ENCODE data around the gene EDRF1.

Gene EDRF1

DNA sequence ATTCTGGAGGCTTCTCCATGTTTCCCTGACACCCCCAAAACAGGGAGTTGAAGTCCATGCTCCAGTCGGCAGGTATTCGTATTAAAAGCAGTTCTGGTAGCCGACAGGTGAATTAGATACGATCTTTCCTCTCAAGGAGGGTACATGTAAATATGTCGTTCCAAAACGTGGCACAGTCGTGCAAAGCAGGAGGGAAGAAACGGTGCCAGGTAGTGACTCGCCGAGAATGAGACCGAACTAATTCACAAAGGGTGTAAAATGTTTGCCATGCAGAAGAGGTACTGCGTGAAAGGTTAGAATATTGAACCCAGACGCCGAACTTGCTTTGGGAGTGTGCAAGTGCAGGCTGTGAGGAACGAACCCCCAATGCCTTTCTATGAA is 483 bp downstream of the EDRF1 start:
- TF ChIP-seq, protein P1, sequence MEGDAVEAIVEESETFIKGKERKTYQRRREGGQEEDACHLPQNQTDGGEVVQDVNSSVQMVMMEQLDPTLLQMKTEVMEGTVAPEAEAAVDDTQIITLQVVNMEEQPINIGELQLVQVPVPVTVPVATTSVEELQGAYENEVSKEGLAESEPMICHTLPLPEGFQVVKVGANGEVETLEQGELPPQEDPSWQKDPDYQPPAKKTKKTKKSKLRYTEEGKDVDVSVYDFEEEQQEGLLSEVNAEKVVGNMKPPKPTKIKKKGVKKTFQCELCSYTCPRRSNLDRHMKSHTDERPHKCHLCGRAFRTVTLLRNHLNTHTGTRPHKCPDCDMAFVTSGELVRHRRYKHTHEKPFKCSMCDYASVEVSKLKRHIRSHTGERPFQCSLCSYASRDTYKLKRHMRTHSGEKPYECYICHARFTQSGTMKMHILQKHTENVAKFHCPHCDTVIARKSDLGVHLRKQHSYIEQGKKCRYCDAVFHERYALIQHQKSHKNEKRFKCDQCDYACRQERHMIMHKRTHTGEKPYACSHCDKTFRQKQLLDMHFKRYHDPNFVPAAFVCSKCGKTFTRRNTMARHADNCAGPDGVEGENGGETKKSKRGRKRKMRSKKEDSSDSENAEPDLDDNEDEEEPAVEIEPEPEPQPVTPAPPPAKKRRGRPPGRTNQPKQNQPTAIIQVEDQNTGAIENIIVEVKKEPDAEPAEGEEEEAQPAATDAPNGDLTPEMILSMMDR (IDR thresholded peaks at IDR 0.05) = no peak
- H3K9me3 Mint-ChIP-seq = peaks cover 30% of the 10 kb centered on the region
- H3K4me1 Mint-ChIP-seq = peaks cover 20% of the 10 kb centered on the region
- H3K36me3 Mint-ChIP-seq (ENCODE audit: low read depth) = peaks cover 46% of the 10 kb centered on the region
- peak overlapping the region; percentile 84 for H3K27ac Mint-ChIP-seq
- DNase-seq = no peak
- H3K27me3 Mint-ChIP-seq (ENCODE audit: low read depth, poor library complexity) = no peaks in the 10 kb centered on the region
- H3K4me3 Mint-ChIP-seq = peak overlapping the region; percentile 97

DNA sequence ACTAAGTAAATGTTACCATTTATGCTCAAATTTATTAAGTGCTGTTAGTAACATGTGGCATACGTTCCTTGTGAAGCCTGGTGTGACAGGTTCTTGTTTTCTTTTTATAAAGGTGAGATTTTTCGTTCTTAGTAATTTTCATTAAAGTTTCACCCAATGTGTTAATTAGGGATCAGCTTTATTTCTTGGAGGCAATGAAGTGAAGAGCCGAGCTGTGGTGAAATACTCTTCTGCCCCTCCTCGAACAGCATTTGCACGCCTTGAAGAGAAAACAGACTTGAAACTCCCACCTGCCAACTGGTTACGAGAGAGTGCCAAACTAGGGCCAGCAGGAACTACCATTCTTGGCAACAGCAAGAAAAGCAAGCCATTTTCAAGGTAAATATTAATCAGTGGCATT is 1.5 kb downstream of the EDRF1 start:
- Mint-ChIP-seq H3K27ac (no peak overlapping the region), H3K4me1 (peaks cover 20% of the 10 kb centered on the region), H3K27me3 (ENCODE audit: low read depth, poor library complexity) (no peaks in the 10 kb centered on the region), H3K9me3 (peaks cover 25% of the 10 kb centered on the region), H3K4me3 (peak overlapping the region; percentile 97), H3K36me3 (ENCODE audit: low read depth) (peaks cover 56% of the 10 kb centered on the region)
- no peak for DNase-seq
- TF ChIP-seq, protein P1 (IDR thresholded peaks at IDR 0.05) = no peak

DNA sequence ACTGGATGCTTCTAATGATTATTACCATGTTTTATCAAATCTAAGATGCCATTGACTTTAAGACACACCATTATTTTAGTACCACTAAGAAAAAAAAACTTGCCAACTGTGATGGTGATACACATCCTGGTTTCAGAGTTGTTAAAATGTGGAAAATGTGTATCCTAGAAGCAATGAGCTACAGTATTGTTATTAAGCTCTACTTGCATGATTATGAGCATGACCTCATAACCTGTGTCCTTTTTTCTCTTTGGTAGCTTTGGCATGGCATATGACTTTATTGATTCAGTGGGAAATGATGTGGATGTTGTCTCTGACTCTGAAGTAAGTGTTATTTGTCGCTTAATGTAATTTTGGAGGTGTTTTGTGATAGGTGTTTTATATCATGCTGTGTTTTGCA is 3.3 kb downstream of the EDRF1 start:
- Mint-ChIP-seq H3K4me1 (peaks cover 20% of the 10 kb centered on the region), H3K27me3 (ENCODE audit: low read depth, poor library complexity) (no peaks in the 10 kb centered on the region), H3K9me3 (peaks cover 10% of the 10 kb centered on the region), H3K36me3 (ENCODE audit: low read depth) (peaks cover 55% of the 10 kb centered on the region), H3K27ac (no peak overlapping the region), H3K4me3 (no peak overlapping the region)
- TF ChIP-seq, protein P1 (IDR thresholded peaks at IDR 0.05) = no peak
- no peak for DNase-seq

DNA sequence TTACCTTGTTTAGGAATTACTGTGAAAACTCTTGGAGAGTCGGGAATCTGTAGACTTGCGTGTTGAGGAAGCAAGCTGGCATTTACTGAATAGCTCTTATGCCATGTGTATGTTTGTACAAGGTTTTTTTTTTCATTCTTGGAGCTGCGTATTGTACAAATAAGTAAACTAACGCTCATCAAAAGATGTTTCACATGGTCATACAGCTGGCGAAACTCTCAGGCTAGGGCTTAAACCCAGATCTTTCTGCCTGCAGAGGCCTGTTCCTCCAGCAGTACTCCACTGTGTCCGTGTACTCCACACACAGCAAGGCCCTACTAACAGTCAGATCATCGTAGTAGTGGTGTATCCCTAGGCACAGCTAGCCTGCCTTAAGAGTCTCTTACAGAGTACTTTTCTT is 7.4 kb downstream of the EDRF1 start:
- H3K36me3 Mint-ChIP-seq (ENCODE audit: low read depth) = peaks cover 65% of the 10 kb centered on the region
- no peak overlapping the region for H3K27ac Mint-ChIP-seq
- DNase-seq = no peak
- TF ChIP-seq, protein P1 (IDR thresholded peaks at IDR 0.05) = no peak
- H3K4me1 Mint-ChIP-seq = peaks cover 2% of the 10 kb centered on the region
- H3K9me3 Mint-ChIP-seq = no peaks in the 10 kb centered on the region
- H3K27me3 Mint-ChIP-seq (ENCODE audit: low read depth, poor library complexity) = no peaks in the 10 kb centered on the region
- no peak overlapping the region for H3K4me3 Mint-ChIP-seq

DNA sequence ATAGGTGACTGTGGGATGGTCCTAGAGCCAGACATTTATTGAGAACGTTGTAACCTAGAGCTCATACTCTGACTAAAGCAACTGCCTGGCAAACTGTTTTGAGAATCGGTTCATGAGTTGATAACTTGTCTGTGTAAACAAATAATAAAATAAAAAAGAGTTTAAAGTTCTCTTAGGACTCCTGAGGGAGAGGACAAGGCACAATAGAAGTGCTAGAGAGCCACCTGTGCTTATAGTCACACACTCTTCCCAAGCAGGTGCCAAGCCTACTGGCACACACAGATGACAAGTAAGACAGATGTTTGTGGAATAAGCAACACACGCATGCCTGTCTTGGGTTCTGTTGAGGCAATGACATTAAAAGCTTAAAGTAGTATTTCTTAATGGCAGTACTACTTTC is 7.9 kb downstream of the EDRF1 start:
- Mint-ChIP-seq H3K4me1 (no peaks in the 10 kb centered on the region), H3K27ac (no peak overlapping the region), H3K9me3 (no peaks in the 10 kb centered on the region), H3K36me3 (ENCODE audit: low read depth) (peaks cover 65% of the 10 kb centered on the region), H3K27me3 (ENCODE audit: low read depth, poor library complexity) (no peaks in the 10 kb centered on the region), H3K4me3 (no peak overlapping the region)
- TF ChIP-seq, protein P1 (IDR thresholded peaks at IDR 0.05) = no peak
- no peak for DNase-seq

DNA sequence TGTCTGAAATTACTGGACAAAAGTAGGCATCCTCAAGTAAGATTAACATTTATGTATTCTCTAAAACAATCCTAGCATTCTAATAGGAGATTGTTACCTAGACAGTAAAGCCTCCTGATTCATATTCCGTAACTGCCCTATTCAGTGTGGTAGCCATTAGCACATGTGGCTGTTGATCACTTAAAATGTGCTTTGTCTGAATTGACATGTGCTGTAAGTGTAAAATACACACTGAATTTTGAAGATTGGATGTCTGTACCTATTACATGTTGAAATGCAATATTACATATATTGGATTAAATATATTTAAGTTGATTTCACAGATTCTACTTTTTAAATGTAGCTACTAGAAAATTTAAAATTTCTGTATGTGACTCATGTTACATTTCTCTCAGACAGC is 14.6 kb downstream of the EDRF1 start:
- Mint-ChIP-seq H3K9me3 (no peaks in the 10 kb centered on the region), H3K4me1 (no peaks in the 10 kb centered on the region), H3K27ac (no peak overlapping the region), H3K4me3 (no peak overlapping the region), H3K36me3 (ENCODE audit: low read depth) (peaks cover 65% of the 10 kb centered on the region), H3K27me3 (ENCODE audit: low read depth, poor library complexity) (no peaks in the 10 kb centered on the region)
- TF ChIP-seq, protein P1 (IDR thresholded peaks at IDR 0.05) = no peak
- DNase-seq = no peak

Data from nephron progenitor cell (in vitro differentiated cells).